HG03378 (cell line): ENCODE results near the gene PRKAG2.
"Not testable (repeated sequence)": the region's sequence is repeated elsewhere in the genome, so short reads cannot be mapped to it uniquely, and the experiment has no call there.

Experiments
- ATAC-seq: cut with Tn5 transposase; IDR thresholded peaks from one replicate; pipeline ENCODE4 v1.9.1; 2021; ENCODE audit warnings: mild to moderate bottlenecking, moderate library complexity; ENCODE audit not compliant: unreplicated experiment

Gene PRKAG2

GRCh38 chr7:151790830-151791620 is 85.9 kb downstream of the PRKAG2 start:
- ATAC-seq = no peak

- no peak for ATAC-seq
Measured at GRCh38 chr7:151790095-151790829, 86.7 kb downstream of the PRKAG2 start.

- no peak for ATAC-seq
Measured at GRCh38 chr7:151789380-151789947, 87.5 kb downstream of the PRKAG2 start.

- ATAC-seq = no peak
Measured at GRCh38 chr7:151787348-151787747, 89.6 kb downstream of the PRKAG2 start.

- no peak for ATAC-seq
Measured at GRCh38 chr7:151786936-151787335, 90.0 kb downstream of the PRKAG2 start.

- no peak for ATAC-seq
Measured at GRCh38 chr7:151786241-151786640, 90.7 kb downstream of the PRKAG2 start.

GRCh38 chr7:151785681-151785965 is 91.3 kb downstream of the PRKAG2 start:
- ATAC-seq = no peak

GRCh38 chr7:151784853-151785680 is 91.8 kb downstream of the PRKAG2 start:
- ATAC-seq = no peak

GRCh38 chr7:151783958-151784575 is 92.8 kb downstream of the PRKAG2 start:
- no peak for ATAC-seq

- ATAC-seq = peak; percentile 65
Measured at GRCh38 chr7:151782598-151783448, 94.1 kb downstream of the PRKAG2 start.

GRCh38 chr7:151782256-151782597 is 94.7 kb downstream of the PRKAG2 start:
- not testable (repeated sequence) for ATAC-seq

GRCh38 chr7:151781161-151781845 is 95.6 kb downstream of the PRKAG2 start:
- ATAC-seq = no peak

GRCh38 chr7:151780631-151781030 is 96.3 kb downstream of the PRKAG2 start:
- ATAC-seq = no peak

GRCh38 chr7:151779678-151780077 is 97.2 kb downstream of the PRKAG2 start:
- no peak for ATAC-seq

GRCh38 chr7:151779255-151779654 is 97.7 kb downstream of the PRKAG2 start:
- ATAC-seq = no peak

GRCh38 chr7:151777908-151778670 is 98.8 kb downstream of the PRKAG2 start:
- no peak for ATAC-seq

GRCh38 chr7:151777495-151777880 is 99.4 kb downstream of the PRKAG2 start:
- no peak for ATAC-seq

GRCh38 chr7:151776876-151777494 is 99.9 kb downstream of the PRKAG2 start:
- no peak for ATAC-seq
